Measurements from ENCODE around the gene LAMA4.

Gene LAMA4

GRCh38 chr6:112123982-112124381, 130.4 kb downstream of the LAMA4 start:
- no peaks in the 10 kb centered on the region for H3F3A ChIP-seq (ENCODE audit: insufficient read depth)
- H3K4me2 ChIP-seq (ENCODE audit: low read depth, low read length, poor library complexity, severe bottlenecking) = no peak overlapping the region
- no peak overlapping the region for H3K27ac ChIP-seq (ENCODE audit: low read depth, low read length)
- H3K9me3 ChIP-seq (ENCODE audit: insufficient read depth, low read length) = no peaks in the 10 kb centered on the region
- TF ChIP-seq EZH2phosphoT487 (conservative IDR thresholded peaks at IDR 0.05; ENCODE audit: low read length) (no peak), CTCF (IDR thresholded peaks at IDR 0.05; ENCODE audit: insufficient read depth, low read length, poor library complexity, severe bottlenecking) (no peak)
- no peak overlapping the region for H2AFZ ChIP-seq (ENCODE audit: low read depth, low read length, severe bottlenecking)
- H3K9ac ChIP-seq (ENCODE audit: low read length) = no peak overlapping the region
- no peaks in the 10 kb centered on the region for H3K79me2 ChIP-seq (ENCODE audit: insufficient read depth, low read length)
- H3K36me3 ChIP-seq (ENCODE audit: low read length) = no peaks in the 10 kb centered on the region
- H3K9me2 ChIP-seq (replicated peaks; ENCODE audit: insufficient read depth, low read length) = no peaks in the 10 kb centered on the region
- H4K20me1 ChIP-seq (ENCODE audit: low read depth, low read length) = no peaks in the 10 kb centered on the region
- no peaks in the 10 kb centered on the region for H3K27me3 ChIP-seq (ENCODE audit: low read length)
- no peak overlapping the region for H3K4me3 ChIP-seq (ENCODE audit: insufficient read depth, low read length, poor library complexity, severe bottlenecking)

- H4K20me1 ChIP-seq (ENCODE audit: low read depth, low read length) = no peaks in the 10 kb centered on the region
- H3K27me3 ChIP-seq (ENCODE audit: low read length) = no peaks in the 10 kb centered on the region
- H3F3A ChIP-seq (ENCODE audit: insufficient read depth) = no peaks in the 10 kb centered on the region
- no peak overlapping the region for H3K4me2 ChIP-seq (ENCODE audit: low read depth, low read length, poor library complexity, severe bottlenecking)
- no peak overlapping the region for H3K27ac ChIP-seq (ENCODE audit: low read depth, low read length)
- H3K79me2 ChIP-seq (ENCODE audit: insufficient read depth, low read length) = no peaks in the 10 kb centered on the region
- TF ChIP-seq CTCF (IDR thresholded peaks at IDR 0.05; ENCODE audit: insufficient read depth, low read length, poor library complexity, severe bottlenecking) (no peak), EZH2phosphoT487 (conservative IDR thresholded peaks at IDR 0.05; ENCODE audit: low read length) (no peak)
- H3K9me2 ChIP-seq (replicated peaks; ENCODE audit: insufficient read depth, low read length) = no peaks in the 10 kb centered on the region
- H3K36me3 ChIP-seq (ENCODE audit: low read length) = no peaks in the 10 kb centered on the region
- H3K4me3 ChIP-seq (ENCODE audit: insufficient read depth, low read length, poor library complexity, severe bottlenecking) = no peak overlapping the region
- H3K9me3 ChIP-seq (ENCODE audit: insufficient read depth, low read length) = no peaks in the 10 kb centered on the region
- no peak overlapping the region for H2AFZ ChIP-seq (ENCODE audit: low read depth, low read length, severe bottlenecking)
- H3K9ac ChIP-seq (ENCODE audit: low read length) = no peak overlapping the region
Measured at GRCh38 chr6:112122756-112123155, 131.6 kb downstream of the LAMA4 start.

- Histone ChIP-seq H3K9ac (ENCODE audit: low read length) (no peak overlapping the region), H3K27me3 (ENCODE audit: low read length) (no peaks in the 10 kb centered on the region), H2AFZ (ENCODE audit: low read depth, low read length, severe bottlenecking) (no peak overlapping the region), H3K9me2 (replicated peaks; ENCODE audit: insufficient read depth, low read length) (no peaks in the 10 kb centered on the region), H3K4me2 (ENCODE audit: low read depth, low read length, poor library complexity, severe bottlenecking) (no peak overlapping the region), H4K20me1 (ENCODE audit: low read depth, low read length) (no peaks in the 10 kb centered on the region), H3K36me3 (ENCODE audit: low read length) (no peaks in the 10 kb centered on the region), H3K4me3 (ENCODE audit: insufficient read depth, low read length, poor library complexity, severe bottlenecking) (no peak overlapping the region), H3K9me3 (ENCODE audit: insufficient read depth, low read length) (no peaks in the 10 kb centered on the region), H3K27ac (ENCODE audit: low read depth, low read length) (no peak overlapping the region), H3F3A (ENCODE audit: insufficient read depth) (no peaks in the 10 kb centered on the region), H3K79me2 (ENCODE audit: insufficient read depth, low read length) (no peaks in the 10 kb centered on the region)
- no peak for TF ChIP-seq EZH2phosphoT487 (conservative IDR thresholded peaks at IDR 0.05; ENCODE audit: low read length)
- no peak for TF ChIP-seq CTCF (IDR thresholded peaks at IDR 0.05; ENCODE audit: insufficient read depth, low read length, poor library complexity, severe bottlenecking)
Measured at GRCh38 chr6:112118034-112118433, 136.3 kb downstream of the LAMA4 start.
